Right lobe of liver (tissue), 6 donors: ENCODE measurements around the gene NQO2. TPM values are rescaled to one million over a fixed set of nuclear protein-coding genes. Genes with fewer than 3 reads are reported as not detected.
"Not testable (repeated sequence)": the region's sequence is repeated elsewhere in the genome, so short reads cannot be mapped to it uniquely, and the experiment has no call there.

Experiments
- ATAC-seq, 4 donors: fragments of 200-7000 bp; cut with Tn5 transposase; one replicate each; pipeline ENCODE4 v1.9.1; 2020; ENCODE audit warnings: mild to moderate bottlenecking in 4 of 4, moderate library complexity in 4 of 4
- DNase-seq, 3 donors: peaks; one replicate each; pipeline ENCODE4 v3.0.0-alpha.2; 2020
- H3K27ac ChIP-seq, 3 donors: fragments of 200-600 bp; one replicate each; pipeline ENCODE4 v1.8.0; 2022
- H3K27me3 ChIP-seq, 2 donors: fragments of 200-600 bp; one replicate each; pipeline ENCODE4 v1.8.0; 2022
- H3K36me3 ChIP-seq, 4 donors: fragments of 200-600 bp; sonication (generic) in 1 of 4; one replicate each; pipeline versions ENCODE4 v1.5.1 to v1.8.0; 2017 to 2022; ENCODE audit warnings: control low read depth in 1 of 4
- H3K4me1 ChIP-seq, 4 donors: fragments of 200-600 bp; sonication (generic) in 1 of 4; one replicate each; pipeline versions ENCODE4 v1.5.1 to v1.8.0; 2017 to 2022; ENCODE audit warnings: control low read depth in 1 of 4
- H3K4me3 ChIP-seq, 3 donors: fragments of 200-600 bp; one replicate each; pipeline ENCODE4 v1.8.0; 2022
- H3K9me3 ChIP-seq, 4 donors: fragments of 200-600 bp; sonication (generic) in 1 of 4; one replicate each; pipeline versions ENCODE4 v1.5.1 to v1.8.0; 2017 to 2022; ENCODE audit warnings: control low read depth in 1 of 4
- CTCF ChIP-seq, 4 donors: fragments of 200-600 bp in 3 of 4; fragments of 450-650 bp in 1 of 4; IDR thresholded peaks; one replicate each; pipeline versions ENCODE4 v1.5.1 to v1.8.0; 2016 to 2022; ENCODE audit warnings: antibody characterized with exemption in 4 of 4, mild to moderate bottlenecking in 2 of 4
- POLR2A ChIP-seq: fragments of 450-650 bp; IDR thresholded peaks from one replicate; pipeline ENCODE4 v1.6.1; 2017; ENCODE audit warnings: antibody characterized with exemption, mild to moderate bottlenecking
- WGBS: methylation state at CpG from one replicate; pipeline ENCODE4 v1.1.6; 2018; ENCODE audit warnings: low coverage, low lambda C conversion rate; ENCODE audit not compliant: insufficient coverage; ENCODE audit errors: missing lambda C conversion rate; 5-methylcytosine and 5-hydroxymethylcytosine counted together
- intact Hi-C, 2 donors: fragments of 100-400 bp; cut with DNase I; formaldehyde crosslinking; loops; one replicate each; pipeline versions ENCODE4 v1.11.2 to v1.14.1; 2022
- total RNA-seq, 6 experiments: library from RNA; depleted of rRNA in 2 of 6; stranded (reverse); fragments of >200 nt in 2 of 6; fragmentation: NEBNext Ultra II Directional in 3 of 6; extraction: Animal tissue kit (Norgen Biotek cat#: 25700) in 3 of 6; gene quantifications; one replicate each; pipeline versions ENCODE4 v1.1.0 to v1.2.4, GENCODE V29; 2016 to 2023
- donor health status: DM: no; HTN: yes; CAD: no.
- donor health status: DM: no; HTN: no; CAD: no.
- donor health status: DM: no; HTN: no; CAD: no.
- donor health status: DM: no; HTN: yes; CAD: no.
- donor health status: DM: no; HTN: yes; CAD: no.

Gene NQO2
- total RNA-seq, 6 experiments from 2014 or later = 44.5 to 74.2 (median 67.3) TPM

- peak in 1 of 3 donors; percentile 39 for DNase-seq
- H3K4me3 ChIP-seq = peak overlapping the region; percentile 87 to 92 (median 92)
- no peaks in the 10 kb centered on the region for H3K27me3 ChIP-seq
- H3K27ac ChIP-seq = peak overlapping the region; percentile 97 to 99 (median 97)
- no peaks in the 10 kb centered on the region for H3K9me3 ChIP-seq
- ATAC-seq = no peak
- H3K4me1 ChIP-seq = peaks cover 0 to 6% (median 0%) of the 10 kb centered on the region in 4 donors
- TF ChIP-seq POLR2A = no peak
- TF ChIP-seq CTCF (IDR thresholded peaks at IDR 0.05) = no peak
- intact Hi-C loops = loop anchor here in 1 of 2 donors (5.0 kb wide), 1 partner anchor 71 kb away; no protein-coding TSS in a partner anchor
- no peaks in the 10 kb centered on the region for H3K36me3 ChIP-seq
- 0% methylated on average over 10 of the region's 10 CpGs for WGBS
Measured at GRCh38 chr6:2990932-2991506, 8.7 kb upstream of the NQO2 start.

GRCh38 chr6:2992330-2992979, 7.2 kb upstream of the NQO2 start:
- intact Hi-C loops = loop anchor here in 1 of 2 donors (5.0 kb wide), 1 partner anchor 70 kb away; no protein-coding TSS in a partner anchor
- H3K9me3 ChIP-seq = no peaks in the 10 kb centered on the region
- no peak overlapping the region for H3K4me3 ChIP-seq
- DNase-seq = peak in 1 of 3 donors; percentile 33
- H3K27ac ChIP-seq = no peak overlapping the region
- TF ChIP-seq POLR2A = no peak
- no peak for TF ChIP-seq CTCF (IDR thresholded peaks at IDR 0.05)
- 88% methylated on average over 5 of the region's 6 CpGs for WGBS
- no peak for ATAC-seq
- no peaks in the 10 kb centered on the region for H3K27me3 ChIP-seq
- H3K36me3 ChIP-seq = no peaks in the 10 kb centered on the region
- H3K4me1 ChIP-seq = peaks cover 0 to 6% (median 0%) of the 10 kb centered on the region in 4 donors

GRCh38 chr6:2993755-2994317, 5.9 kb upstream of the NQO2 start:
- Histone ChIP-seq H3K36me3 (no peaks in the 10 kb centered on the region), H3K27me3 (no peaks in the 10 kb centered on the region), H3K4me3 (no peak overlapping the region), H3K27ac (no peak overlapping the region), H3K4me1 (peaks cover 0 to 5% (median 3%) of the 10 kb centered on the region in 4 donors), H3K9me3 (no peaks in the 10 kb centered on the region)
- no peak for ATAC-seq
- 61% methylated on average over 3 of the region's 4 CpGs for WGBS
- intact Hi-C loops = loop anchor here in 1 of 2 donors (5.0 kb wide), 1 partner anchor 68 kb away; no protein-coding TSS in a partner anchor
- DNase-seq = peak in 1 of 3 donors; percentile 26
- TF ChIP-seq POLR2A (no peak), CTCF (IDR thresholded peaks at IDR 0.05) (no peak)

GRCh38 chr6:2998249-2998997, 1.3 kb upstream of the NQO2 start:
- TF ChIP-seq CTCF (IDR thresholded peaks at IDR 0.05) = peak; percentile 44 to 84 (median 56)
- DNase-seq, H3K36me3 ChIP-seq, H3K27me3 ChIP-seq, H3K9me3 ChIP-seq: not testable (repeated sequence)
- ATAC-seq = peak; percentile 70 to 79 (median 71)
- intact Hi-C loops = loop anchor here in 1 of 2 donors (5.0 kb wide), 1 partner anchor 59 kb away; no protein-coding TSS in a partner anchor
- H3K27ac ChIP-seq = peak overlapping the region in 2 of 3 donors; percentile 78 to 96
- H3K4me3 ChIP-seq = peak overlapping the region; percentile 35 to 53 (median 48)
- H3K4me1 ChIP-seq = peaks cover 0 to 32% (median 11%) of the 10 kb centered on the region in 4 donors
- 1% methylated on average over 9 of the region's 16 CpGs for WGBS
